Stimulated activated CD4-positive, alpha-beta T cell treated with anti-CD3 and anti-CD28 coated beads, Interleukin-1b, Interleukin-23, amount 100 ng/mL, for 4 hours (primary cell): ENCODE results near the gene ALPK1.
"Not testable (repeated sequence)": the region's sequence is repeated elsewhere in the genome, so short reads cannot be mapped to it uniquely, and the experiment has no call there.

Source experiments
- DNase-seq, 2 donors: peaks; one replicate each; pipeline ENCODE4 v3.0.0-alpha.2; 2020; ENCODE audit warnings: low read depth in 2 of 2

Gene ALPK1

GRCh38 chr4:112451104-112451503, 153.9 kb downstream of the ALPK1 start:
- no peak for DNase-seq

- no peak for DNase-seq
Observed at GRCh38 chr4:112451831-112452230, 154.7 kb downstream of the ALPK1 start.

GRCh38 chr4:112453321-112453720, 156.2 kb downstream of the ALPK1 start:
- DNase-seq = no peak

GRCh38 chr4:112472318-112472717, 175.1 kb downstream of the ALPK1 start:
- DNase-seq = no peak

GRCh38 chr4:112473985-112474384, 176.8 kb downstream of the ALPK1 start:
- no peak for DNase-seq

GRCh38 chr4:112485930-112486329, 188.8 kb downstream of the ALPK1 start:
- DNase-seq = no peak

- DNase-seq = not testable (repeated sequence)
Observed at GRCh38 chr4:112490808-112491207, 193.6 kb downstream of the ALPK1 start.
